ENCODE measurements around the gene KIF13A. TPM values are rescaled to one million over a fixed set of nuclear protein-coding genes. Genes with fewer than 3 reads are reported as not detected.

Gene KIF13A
- total RNA-seq, 1 donor from 2014 or later: 38.4 TPM

GRCh38 chr6:17869010-17869752, 118.3 kb downstream of the KIF13A start:
- peak; percentile 26 for FAIRE-seq
- Mint-ChIP-seq H3K27me3 (ENCODE audit: low read depth, unreplicated experiment) (no peaks in the 10 kb centered on the region), H3K9me3 (ENCODE audit: unreplicated experiment) (no peaks in the 10 kb centered on the region), H3K27ac (ENCODE audit: unreplicated experiment) (no peak overlapping the region), H3K36me3 (ENCODE audit: low read depth, unreplicated experiment) (peaks cover 3% of the 10 kb centered on the region), H3K4me3 (ENCODE audit: unreplicated experiment) (no peak overlapping the region), H3K4me1 (ENCODE audit: low read depth, unreplicated experiment) (peaks cover 36% of the 10 kb centered on the region)
- Histone ChIP-seq H3K36me3 (ENCODE audit: insufficient read depth, low read length) (no peaks in the 10 kb centered on the region), H2AFZ (ENCODE audit: low read depth, low read length) (no peak overlapping the region), H3K79me2 (ENCODE audit: insufficient read depth, low read length) (no peaks in the 10 kb centered on the region), H3K27ac (ENCODE audit: low read depth, low read length) (peak overlapping the region; percentile 63), H3K9me3 (ENCODE audit: insufficient read depth, low read depth, low read length) (no peaks in the 10 kb centered on the region), H3K4me2 (ENCODE audit: low read length) (peak overlapping the region; percentile 30), H4K20me1 (ENCODE audit: insufficient read depth, low read length) (no peaks in the 10 kb centered on the region), H3K27me3 (ENCODE audit: insufficient read depth, low read length) (no peaks in the 10 kb centered on the region), H3K4me1 (ENCODE audit: insufficient read depth, low read length) (peaks cover 42% of the 10 kb centered on the region), H3K9ac (ENCODE audit: low read length) (no peak overlapping the region), H3K4me3 (ENCODE audit: insufficient read depth, low read depth, low read length) (no peak overlapping the region)
- no peak for TF ChIP-seq EZH2 (IDR thresholded peaks at IDR 0.05; ENCODE audit: insufficient read depth, low read length)
- no peak for TF ChIP-seq CTCF (IDR thresholded peaks at IDR 0.05; ENCODE audit: insufficient read depth, low read depth, low read length)
- DNase-seq (ENCODE audit: low read depth): peak; percentile 65

GRCh38 chr6:17867880-17868279, 119.6 kb downstream of the KIF13A start:
- TF ChIP-seq EZH2 (IDR thresholded peaks at IDR 0.05; ENCODE audit: insufficient read depth, low read length) (no peak), CTCF (IDR thresholded peaks at IDR 0.05; ENCODE audit: insufficient read depth, low read depth, low read length) (no peak)
- no peak overlapping the region for H3K4me3 Mint-ChIP-seq (ENCODE audit: unreplicated experiment)
- H3K36me3 Mint-ChIP-seq (ENCODE audit: low read depth, unreplicated experiment): no peaks in the 10 kb centered on the region
- Histone ChIP-seq H3K4me3 (ENCODE audit: insufficient read depth, low read depth, low read length) (no peak overlapping the region), H3K27ac (ENCODE audit: low read depth, low read length) (peak overlapping the region; percentile 15), H3K36me3 (ENCODE audit: insufficient read depth, low read length) (no peaks in the 10 kb centered on the region), H3K79me2 (ENCODE audit: insufficient read depth, low read length) (no peaks in the 10 kb centered on the region), H3K9ac (ENCODE audit: low read length) (no peak overlapping the region), H2AFZ (ENCODE audit: low read depth, low read length) (no peak overlapping the region), H3K4me1 (ENCODE audit: insufficient read depth, low read length) (peaks cover 51% of the 10 kb centered on the region), H3K4me2 (ENCODE audit: low read length) (peak overlapping the region; percentile 26), H3K9me3 (ENCODE audit: insufficient read depth, low read depth, low read length) (no peaks in the 10 kb centered on the region), H3K27me3 (ENCODE audit: insufficient read depth, low read length) (no peaks in the 10 kb centered on the region), H4K20me1 (ENCODE audit: insufficient read depth, low read length) (no peaks in the 10 kb centered on the region)
- H3K27me3 Mint-ChIP-seq (ENCODE audit: low read depth, unreplicated experiment): no peaks in the 10 kb centered on the region
- H3K9me3 Mint-ChIP-seq (ENCODE audit: unreplicated experiment): no peaks in the 10 kb centered on the region
- FAIRE-seq (no peak), DNase-seq (ENCODE audit: low read depth) (peak; percentile 80)
- H3K27ac Mint-ChIP-seq (ENCODE audit: unreplicated experiment): no peak overlapping the region
- H3K4me1 Mint-ChIP-seq (ENCODE audit: low read depth, unreplicated experiment): peaks cover 45% of the 10 kb centered on the region

GRCh38 chr6:17866876-17867444, 120.5 kb downstream of the KIF13A start:
- no peaks in the 10 kb centered on the region for H3K36me3 Mint-ChIP-seq (ENCODE audit: low read depth, unreplicated experiment)
- Histone ChIP-seq H3K4me1 (ENCODE audit: insufficient read depth, low read length) (peaks cover 51% of the 10 kb centered on the region), H3K9me3 (ENCODE audit: insufficient read depth, low read depth, low read length) (no peaks in the 10 kb centered on the region), H3K4me3 (ENCODE audit: insufficient read depth, low read depth, low read length) (no peak overlapping the region), H4K20me1 (ENCODE audit: insufficient read depth, low read length) (no peaks in the 10 kb centered on the region), H3K27me3 (ENCODE audit: insufficient read depth, low read length) (no peaks in the 10 kb centered on the region), H3K4me2 (ENCODE audit: low read length) (no peak overlapping the region), H3K79me2 (ENCODE audit: insufficient read depth, low read length) (no peaks in the 10 kb centered on the region), H3K9ac (ENCODE audit: low read length) (no peak overlapping the region), H2AFZ (ENCODE audit: low read depth, low read length) (no peak overlapping the region), H3K27ac (ENCODE audit: low read depth, low read length) (no peak overlapping the region), H3K36me3 (ENCODE audit: insufficient read depth, low read length) (no peaks in the 10 kb centered on the region)
- peaks cover 45% of the 10 kb centered on the region for H3K4me1 Mint-ChIP-seq (ENCODE audit: low read depth, unreplicated experiment)
- FAIRE-seq (no peak), DNase-seq (ENCODE audit: low read depth) (no peak)
- no peak for TF ChIP-seq EZH2 (IDR thresholded peaks at IDR 0.05; ENCODE audit: insufficient read depth, low read length)
- TF ChIP-seq CTCF (IDR thresholded peaks at IDR 0.05; ENCODE audit: insufficient read depth, low read depth, low read length): no peak
- no peaks in the 10 kb centered on the region for H3K9me3 Mint-ChIP-seq (ENCODE audit: unreplicated experiment)
- H3K27ac Mint-ChIP-seq (ENCODE audit: unreplicated experiment): no peak overlapping the region
- H3K4me3 Mint-ChIP-seq (ENCODE audit: unreplicated experiment): no peak overlapping the region
- no peaks in the 10 kb centered on the region for H3K27me3 Mint-ChIP-seq (ENCODE audit: low read depth, unreplicated experiment)
